Measurements from ENCODE around the gene BTG4. TPM values are rescaled to one million over a fixed set of nuclear protein-coding genes. Genes with fewer than 3 reads are reported as not detected.

BTG4 gene
- total and polyA plus RNA-seq, 2 donors (not counting 3 experiments of a cell fraction or from before 2014, with no cell fraction given), result not detected

DNA sequence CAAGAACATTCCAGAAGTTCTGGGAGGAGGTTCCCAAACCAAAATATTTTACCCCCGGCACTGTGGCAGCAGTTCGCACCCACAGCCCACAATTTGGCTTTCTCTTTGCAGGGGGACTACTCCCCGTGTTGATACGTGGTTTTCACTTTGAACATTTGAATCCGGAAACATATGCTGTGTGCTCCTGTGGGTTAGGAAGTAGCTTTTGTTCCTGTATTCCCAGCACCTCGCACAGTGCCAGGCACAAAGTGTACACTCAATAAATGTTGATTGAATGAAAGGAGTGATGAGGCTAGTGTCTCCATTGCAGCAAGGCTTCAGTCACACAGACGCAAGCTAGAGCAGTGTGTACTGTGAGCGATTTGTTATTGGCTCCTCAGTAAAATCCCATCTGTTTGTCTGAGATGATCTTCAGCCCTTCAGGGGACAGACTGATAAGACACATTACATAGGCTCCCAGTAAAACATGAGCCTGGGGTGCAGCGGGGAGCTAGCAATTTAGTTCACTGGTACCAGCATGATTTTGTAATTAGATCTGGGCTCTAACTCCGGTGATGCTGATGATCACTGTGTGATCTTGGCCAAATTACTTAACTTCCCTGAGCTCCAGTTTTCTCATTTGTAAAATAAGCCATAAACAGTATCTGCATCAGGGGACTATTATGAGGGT, 30.6 kb upstream of the BTG4 start:
- POLR2A ChIA-PET, result no interaction called here
- no peaks in the 10 kb centered on the region for H3K79me2 ChIP-seq (ENCODE audit: control insufficient read depth, insufficient read depth, low read length)
- H3K9me1 ChIP-seq (replicated peaks; ENCODE audit: control insufficient read depth, extremely low read depth, insufficient read depth, low read length), result no peaks in the 10 kb centered on the region
- no peaks in the 10 kb centered on the region for H4K20me1 ChIP-seq (replicated peaks; ENCODE audit: control insufficient read depth, extremely low read depth, insufficient read depth, low read length)
- no peak overlapping the region for H3K9ac ChIP-seq (replicated peaks; ENCODE audit: extremely low read depth, insufficient read depth, low read length)
- intact Hi-C loops (cut with micrococcal nuclease) (no loop called here), dilution Hi-C loops (cut with MboI; ENCODE audit: extremely low pct_ligation_motif_present, low sequenced_read_pairs) (no loop called here)
- peaks cover 49 to 51% of the 10 kb centered on the region in 2 experiments for H3K27me3 ChIP-seq (ENCODE audit: control insufficient read depth in 2 of 2, insufficient read depth in 2 of 2, low read length in 2 of 2)
- no peak overlapping the region for H3K27ac ChIP-seq (ENCODE audit: insufficient read depth, low read depth, low read length)
- BruUV-seq (replicated peaks), result no TSS peak
- no peaks in the 10 kb centered on the region for H3K9me3 ChIP-seq (replicated peaks; ENCODE audit: control insufficient read depth, insufficient read depth, low read length)
- H3K4me3 ChIP-seq (replicated peaks in 1 of 3; ENCODE audit: insufficient read depth in 1 of 3, low read depth in 1 of 3, low read length in 3 of 3), result no peak overlapping the region
- FAIRE-seq, result no peak
- no peak for DNase-seq (ENCODE audit: low read depth, low spot score)
- CTCF ChIA-PET, result no interaction called here
- H2AFZ ChIP-seq (ENCODE audit: low read depth, low read length), result no peak overlapping the region
- no peak overlapping the region for H3K4me2 ChIP-seq (ENCODE audit: insufficient read depth, low read length)
- H3K4me1 ChIP-seq (ENCODE audit: control insufficient read depth, extremely low read depth, insufficient read depth, low read length), result peaks cover 17% of the 10 kb centered on the region
- no peaks in the 10 kb centered on the region for H3K36me3 ChIP-seq (ENCODE audit: control insufficient read depth in 2 of 2, extremely low read depth in 1 of 2, insufficient read depth in 2 of 2, low read length in 2 of 2)
- no peak for TF ChIP-seq EZH2 (IDR thresholded peaks at IDR 0.05; ENCODE audit: borderline replicate concordance, low read depth, low read length, severe bottlenecking)

- TF ChIP-seq MYC (IDR thresholded peaks at IDR 0.05; ENCODE audit: low read depth, low read length) (no peak), GATA2 (IDR thresholded peaks at IDR 0.05; ENCODE audit: insufficient read depth, insufficient read length, low read depth, low read length) (no peak), EZH2 (IDR thresholded peaks at IDR 0.05; ENCODE audit: borderline replicate concordance, low read depth, low read length, severe bottlenecking) (no peak), FOS (IDR thresholded peaks at IDR 0.05; ENCODE audit: borderline replicate concordance, insufficient read depth, low read length) (peak; percentile 28)
- TF ChIP-seq, protein P1, sequence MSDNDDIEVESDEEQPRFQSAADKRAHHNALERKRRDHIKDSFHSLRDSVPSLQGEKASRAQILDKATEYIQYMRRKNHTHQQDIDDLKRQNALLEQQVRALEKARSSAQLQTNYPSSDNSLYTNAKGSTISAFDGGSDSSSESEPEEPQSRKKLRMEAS (IDR thresholded peaks at IDR 0.05; ENCODE audit: insufficient read depth, insufficient read length), result no peak
- H3K4me2 ChIP-seq (ENCODE audit: insufficient read depth, low read length), result peak overlapping the region; percentile 39
- FAIRE-seq, result peak; percentile 15
- dilution Hi-C loops (cut with MboI; ENCODE audit: extremely low pct_ligation_motif_present, low sequenced_read_pairs), result no loop called here
- H3K27ac ChIP-seq (ENCODE audit: insufficient read depth, low read depth, low read length), result no peak overlapping the region
- intact Hi-C loops (cut with micrococcal nuclease), result loop anchor here (2.0 kb wide), 1 partner anchor 27 kb away; the partner anchor contains the start of gene HOATZ
- ChIA-PET CTCF (interaction anchor here (1.2 to 1.4 kb wide), 2 partner anchors 9 to 27 kb away, joined by 4 to 5 read pairs; partner anchors contain the start of gene HOATZ), POLR2A (no interaction called here)
- BruUV-seq (replicated peaks), result TSS peak; percentile 45
- no peaks in the 10 kb centered on the region for H4K20me1 ChIP-seq (replicated peaks; ENCODE audit: control insufficient read depth, extremely low read depth, insufficient read depth, low read length)
- H2AFZ ChIP-seq (ENCODE audit: low read depth, low read length), result peak overlapping the region; percentile 81
- no peaks in the 10 kb centered on the region for H3K9me3 ChIP-seq (replicated peaks; ENCODE audit: control insufficient read depth, insufficient read depth, low read length)
- no peak overlapping the region for H3K9ac ChIP-seq (replicated peaks; ENCODE audit: extremely low read depth, insufficient read depth, low read length)
- peaks cover 50 to 60% of the 10 kb centered on the region in 2 experiments for H3K27me3 ChIP-seq (ENCODE audit: control insufficient read depth in 2 of 2, insufficient read depth in 2 of 2, low read length in 2 of 2)
- peak overlapping the region; percentile 6 to 44 (median 38) for H3K4me3 ChIP-seq (replicated peaks in 1 of 3; ENCODE audit: insufficient read depth in 1 of 3, low read depth in 1 of 3, low read length in 3 of 3)
- no peaks in the 10 kb centered on the region for H3K79me2 ChIP-seq (ENCODE audit: control insufficient read depth, insufficient read depth, low read length)
- no peaks in the 10 kb centered on the region for H3K36me3 ChIP-seq (ENCODE audit: control insufficient read depth in 2 of 2, extremely low read depth in 1 of 2, insufficient read depth in 2 of 2, low read length in 2 of 2)
- DNase-seq (ENCODE audit: low read depth, low spot score), result peak; percentile 30
- no peaks in the 10 kb centered on the region for H3K9me1 ChIP-seq (replicated peaks; ENCODE audit: control insufficient read depth, extremely low read depth, insufficient read depth, low read length)
- peaks cover 17% of the 10 kb centered on the region for H3K4me1 ChIP-seq (ENCODE audit: control insufficient read depth, extremely low read depth, insufficient read depth, low read length)
Observed at GRCh38 chr11:111541254-111542061, 29.3 kb upstream of the BTG4 start.
